Measurements from ENCODE around the gene FBXW2. TPM values are rescaled to one million over a fixed set of nuclear protein-coding genes. Genes with fewer than 3 reads are reported as not detected.

FBXW2 gene
- total RNA-seq, 2 experiments from 2014 or later = 30.0 to 69.0 TPM

DNA sequence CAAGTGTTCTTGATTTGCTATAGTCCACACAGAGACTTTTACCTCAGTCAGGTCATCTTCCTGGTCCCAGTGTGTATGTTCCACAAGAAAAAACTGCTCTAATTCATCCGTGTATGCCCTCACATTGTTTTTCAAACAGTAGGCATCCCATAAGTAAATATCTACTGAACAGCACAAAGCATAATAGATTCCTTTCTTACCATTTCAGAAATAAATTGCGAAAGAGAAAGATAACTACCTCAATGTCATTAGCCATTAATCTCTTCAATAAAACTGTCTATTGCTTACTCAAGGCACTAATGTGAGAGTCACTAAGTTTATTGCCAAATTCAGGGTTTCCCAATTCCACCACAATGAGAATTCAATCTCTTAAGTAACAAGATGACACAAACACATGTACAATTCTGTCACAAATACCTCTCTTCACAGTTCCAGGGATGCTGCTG, 9.6 kb downstream of the FBXW2 start:
- Histone ChIP-seq H4K20me1 (ENCODE audit: insufficient read depth, low read length) (no peaks in the 10 kb centered on the region), H3K36me3 (ENCODE audit: insufficient read depth, low read length) (peaks cover 97% of the 10 kb centered on the region), H3K4me2 (ENCODE audit: low read length) (no peak overlapping the region), H3K4me1 (ENCODE audit: insufficient read depth, low read length, poor library complexity, severe bottlenecking) (peaks cover 4% of the 10 kb centered on the region), H3K9me3 (ENCODE audit: low read length) (no peaks in the 10 kb centered on the region; the same call in 1 of the 2 replicates), H2AFZ (ENCODE audit: low read length) (no peak overlapping the region), H3K9me2 (ENCODE audit: insufficient read depth, low read length) (no peaks in the 10 kb centered on the region), H3K27ac (ENCODE audit: low read depth, low read length, poor library complexity, severe bottlenecking) (no peak overlapping the region), H3K79me2 (ENCODE audit: insufficient read depth, low read depth, low read length) (peaks cover 86% of the 10 kb centered on the region; the same call in 1 of the 2 replicates), H3K4me3 (ENCODE audit: low read depth, low read length, poor library complexity, severe bottlenecking) (no peak overlapping the region)
- POLR2A ChIA-PET = no interaction called here
- TF ChIP-seq CTCF (conservative IDR thresholded peaks at IDR 0.05; ENCODE audit: low read length) (no peak), EZH2phosphoT487 (IDR thresholded peaks at IDR 0.05; ENCODE audit: borderline replicate concordance, low read depth, low read length) (no peak)
- DNase-seq (ENCODE audit: low spot score) = no peak
- BruUV-seq (replicated peaks) = no TSS peak
- intact Hi-C loops (cut with micrococcal nuclease; ENCODE audit: unreplicated experiment) = no loop called here
- CTCF ChIA-PET (ENCODE audit: unreplicated experiment) = no interaction called here

DNA sequence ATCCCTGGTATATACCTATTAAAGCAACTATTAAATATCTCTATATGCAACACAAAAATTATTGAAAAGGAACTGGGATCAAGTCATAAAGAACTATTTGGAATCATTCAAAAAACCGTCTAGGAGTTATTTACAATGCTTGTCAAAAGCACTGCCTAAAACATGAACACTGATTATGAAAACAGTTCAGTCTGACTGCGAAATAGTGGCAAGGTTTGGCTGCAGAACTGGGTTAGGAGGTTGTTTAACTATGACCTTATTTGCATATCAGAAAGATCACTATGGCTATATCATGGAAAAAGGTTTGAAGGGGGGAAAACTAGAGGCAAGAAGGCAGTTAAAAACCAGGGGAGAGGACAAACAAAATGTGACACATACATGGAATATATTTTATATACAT, 12.0 kb downstream of the FBXW2 start:
- no peak overlapping the region for H3K4me2 ChIP-seq (ENCODE audit: low read length)
- H3K36me3 ChIP-seq (ENCODE audit: insufficient read depth, low read length) = peaks cover 97% of the 10 kb centered on the region
- DNase-seq (ENCODE audit: low spot score) = no peak
- ChIA-PET CTCF (ENCODE audit: unreplicated experiment) (no interaction called here), POLR2A (interaction anchor here (0.7 kb wide), 2 partner anchors 14 to 279 kb away, joined by 3 read pairs; no protein-coding TSS in a partner anchor)
- BruUV-seq (replicated peaks) = no TSS peak
- no peaks in the 10 kb centered on the region for H3K9me2 ChIP-seq (ENCODE audit: insufficient read depth, low read length)
- no peaks in the 10 kb centered on the region for H3K4me1 ChIP-seq (ENCODE audit: insufficient read depth, low read length, poor library complexity, severe bottlenecking)
- no peak overlapping the region for H2AFZ ChIP-seq (ENCODE audit: low read length)
- H3K9me3 ChIP-seq (ENCODE audit: low read length) = no peaks in the 10 kb centered on the region; the same call in 1 of the 2 replicates
- intact Hi-C loops (cut with micrococcal nuclease; ENCODE audit: unreplicated experiment) = no loop called here
- TF ChIP-seq CTCF (conservative IDR thresholded peaks at IDR 0.05; ENCODE audit: low read length) (no peak), EZH2phosphoT487 (IDR thresholded peaks at IDR 0.05; ENCODE audit: borderline replicate concordance, low read depth, low read length) (no peak)
- no peak overlapping the region for H3K27ac ChIP-seq (ENCODE audit: low read depth, low read length, poor library complexity, severe bottlenecking)
- no peak overlapping the region for H3K4me3 ChIP-seq (ENCODE audit: low read depth, low read length, poor library complexity, severe bottlenecking)
- H3K79me2 ChIP-seq (ENCODE audit: insufficient read depth, low read depth, low read length) = peaks cover 62% of the 10 kb centered on the region; the same call in 1 of the 2 replicates
- peaks cover 4% of the 10 kb centered on the region; the same call in 1 of the 2 replicates for H4K20me1 ChIP-seq (ENCODE audit: insufficient read depth, low read length)

- H3K4me2 ChIP-seq (ENCODE audit: low read length) = no peak overlapping the region
- no peaks in the 10 kb centered on the region for H3K4me1 ChIP-seq (ENCODE audit: insufficient read depth, low read length, poor library complexity, severe bottlenecking)
- H4K20me1 ChIP-seq (ENCODE audit: insufficient read depth, low read length) = peaks cover 4% of the 10 kb centered on the region; the same call in 1 of the 2 replicates
- no peaks in the 10 kb centered on the region; the same call in 1 of the 2 replicates for H3K9me3 ChIP-seq (ENCODE audit: low read length)
- POLR2A ChIA-PET = interaction anchor here (0.6 to 1.0 kb wide), 5 partner anchors 14 to 71 kb away, joined by 3 to 5 read pairs (median 3); no protein-coding TSS in a partner anchor
- H3K27ac ChIP-seq (ENCODE audit: low read depth, low read length, poor library complexity, severe bottlenecking) = no peak overlapping the region
- H3K79me2 ChIP-seq (ENCODE audit: insufficient read depth, low read depth, low read length) = peaks cover 54% of the 10 kb centered on the region; the same call in 1 of the 2 replicates
- CTCF ChIA-PET (ENCODE audit: unreplicated experiment) = interaction anchor here (0.6 kb wide), 1 partner anchor 251 kb away, joined by 3 read pairs; no protein-coding TSS in a partner anchor
- no peak overlapping the region for H3K4me3 ChIP-seq (ENCODE audit: low read depth, low read length, poor library complexity, severe bottlenecking)
- H2AFZ ChIP-seq (ENCODE audit: low read length) = no peak overlapping the region
- DNase-seq (ENCODE audit: low spot score) = no peak
- no peaks in the 10 kb centered on the region for H3K9me2 ChIP-seq (ENCODE audit: insufficient read depth, low read length)
- TF ChIP-seq EZH2phosphoT487 (IDR thresholded peaks at IDR 0.05; ENCODE audit: borderline replicate concordance, low read depth, low read length) = no peak
- TF ChIP-seq CTCF (conservative IDR thresholded peaks at IDR 0.05; ENCODE audit: low read length) = no peak
- intact Hi-C loops (cut with micrococcal nuclease; ENCODE audit: unreplicated experiment) = no loop called here
- no TSS peak for BruUV-seq (replicated peaks)
- peaks cover 97% of the 10 kb centered on the region for H3K36me3 ChIP-seq (ENCODE audit: insufficient read depth, low read length)
Observed at GRCh38 chr9:120780367-120780766, 12.8 kb downstream of the FBXW2 start.
